NCI-H226 (cell line): ENCODE results near the gene ASB10.
A peak's percentile ranks its signal among the peaks of the same experiment; 100 is the strongest.

ENCODE experiments used
- DNase-seq: peaks from one replicate; pipeline ENCODE4 v3.0.0-alpha.2; 2015

ASB10 gene

DNA sequence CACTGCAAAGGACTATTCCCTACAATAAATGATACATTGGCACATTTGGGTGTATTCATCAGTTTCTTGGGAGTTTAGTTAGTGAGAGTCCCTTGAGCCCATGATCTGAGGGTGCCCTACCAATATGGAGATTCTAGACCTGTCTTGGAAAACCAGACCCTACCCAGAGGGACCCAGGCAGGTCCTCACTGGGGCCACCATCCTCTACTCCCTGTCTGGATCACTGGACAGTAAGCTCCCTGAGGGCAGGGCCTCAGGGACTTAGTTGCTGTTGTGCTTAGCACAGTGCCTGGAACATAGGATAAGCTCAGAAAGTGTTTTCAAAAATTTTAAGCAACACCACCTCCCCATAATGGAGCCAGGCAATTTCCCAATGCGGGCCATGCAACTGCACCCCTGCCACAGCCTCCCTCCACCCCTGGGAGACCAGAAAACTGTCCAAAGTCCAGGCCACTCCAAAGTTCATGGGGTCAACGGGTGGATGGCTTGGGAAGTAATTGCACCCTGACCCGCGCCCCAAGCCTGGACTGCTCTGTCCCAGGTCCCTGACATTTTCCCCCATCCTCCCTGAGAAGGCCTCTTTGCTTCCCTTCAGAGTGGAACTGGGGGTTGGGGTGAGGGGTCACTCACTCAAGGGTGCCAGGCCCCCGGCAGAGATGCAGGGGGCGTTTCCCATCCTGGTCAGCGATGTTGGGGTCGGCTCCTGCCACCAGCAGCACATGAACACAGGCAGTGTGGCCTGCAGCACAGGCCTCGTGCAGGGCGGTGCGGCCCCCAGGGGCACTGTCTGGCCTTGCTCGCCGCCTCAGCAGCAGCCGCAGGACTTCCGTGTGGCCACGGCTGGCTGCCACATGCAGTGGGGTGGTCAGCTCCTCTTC lies 1.0 kb downstream of the ASB10 start:
- DNase-seq: no peak

- no peak for DNase-seq
Measured at GRCh38 chr7:151181011-151181431, 6.0 kb downstream of the ASB10 start.

DNA sequence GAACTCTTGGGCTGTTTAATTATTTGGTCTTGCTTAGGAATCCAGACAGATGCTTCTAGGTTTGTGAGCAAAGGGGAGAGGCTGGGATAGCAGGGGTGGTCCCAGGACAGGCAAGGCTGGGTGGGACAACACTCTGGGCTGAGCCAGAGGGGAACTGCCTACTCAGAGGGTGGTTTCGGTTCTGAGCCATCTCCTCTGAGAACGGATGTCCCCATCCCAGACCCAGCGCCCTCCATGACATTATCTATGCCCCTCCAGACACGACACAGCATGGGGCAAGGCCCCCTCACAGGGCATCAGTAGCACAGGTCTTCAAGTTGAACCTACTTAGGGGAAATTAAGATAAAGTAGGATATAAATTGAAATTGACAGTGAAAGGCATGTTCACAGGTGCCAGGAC lies 7.1 kb downstream of the ASB10 start:
- no peak for DNase-seq

DNA sequence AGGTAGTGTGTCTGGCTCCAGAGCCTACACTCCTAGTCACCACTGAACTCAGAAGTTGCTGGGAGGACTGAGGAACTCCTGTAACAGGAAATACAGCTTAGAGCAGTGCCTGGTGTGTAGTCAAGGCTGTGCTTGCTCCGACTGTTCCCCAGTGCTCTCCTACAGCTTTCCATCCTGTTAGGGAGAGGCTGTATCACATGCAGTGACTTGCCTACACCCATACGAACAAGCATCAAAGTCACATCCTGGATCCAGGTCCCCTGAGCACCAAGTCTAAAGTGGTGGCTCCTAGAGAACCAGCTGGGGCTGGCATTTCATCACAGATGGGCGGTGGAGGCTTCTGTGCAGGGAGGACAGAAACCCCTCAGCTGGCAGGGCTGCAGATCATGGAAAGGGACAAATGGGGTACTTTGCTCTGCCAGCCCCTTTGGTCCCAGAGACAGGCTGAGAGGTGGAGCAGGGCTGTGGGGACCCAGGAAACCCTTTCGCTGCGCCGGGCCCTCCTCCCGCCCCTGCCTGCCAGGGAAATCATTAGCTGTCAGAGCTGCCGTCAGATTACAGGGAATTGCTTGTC lies 7.7 kb downstream of the ASB10 start:
- no peak for DNase-seq

DNA sequence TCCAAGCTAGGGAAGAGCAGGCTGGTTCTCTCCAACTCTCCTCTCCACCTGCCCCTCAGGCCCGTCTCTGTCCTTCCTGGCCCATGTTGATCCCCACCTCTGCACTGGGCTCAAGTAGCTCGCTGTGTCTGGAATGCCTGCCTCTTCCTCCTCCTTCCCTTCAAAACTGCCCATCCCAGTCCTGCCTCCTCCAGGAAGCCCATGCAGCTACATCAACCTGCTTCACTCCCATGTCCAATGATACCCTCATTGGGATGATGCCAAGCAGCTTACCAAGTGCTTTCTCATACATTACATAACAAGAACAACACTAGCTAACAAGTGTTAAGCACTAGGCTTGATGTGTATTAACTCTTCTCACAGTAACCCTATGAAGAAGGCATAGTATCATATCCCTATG lies 8.2 kb downstream of the ASB10 start:
- no peak for DNase-seq

DNA sequence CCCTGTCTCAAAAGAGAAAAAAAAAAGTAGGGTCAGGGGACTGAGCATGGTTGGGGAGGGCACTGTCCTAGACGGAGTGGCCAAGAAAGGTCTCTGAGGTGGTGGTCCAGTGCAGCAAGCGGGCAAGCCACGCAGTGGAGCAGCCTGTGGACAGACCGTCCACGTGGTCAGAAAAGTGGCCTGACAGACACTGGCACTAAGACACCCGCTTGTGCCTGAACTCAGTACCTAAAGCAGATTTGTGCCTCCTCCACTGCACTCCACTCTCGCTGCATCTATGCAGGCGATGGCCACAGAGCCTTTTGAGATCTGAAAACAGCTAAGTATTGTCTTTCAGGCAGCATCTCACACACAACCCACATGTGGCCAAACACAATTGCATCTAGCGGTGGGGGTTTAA lies 8.8 kb downstream of the ASB10 start:
- no peak for DNase-seq

DNA sequence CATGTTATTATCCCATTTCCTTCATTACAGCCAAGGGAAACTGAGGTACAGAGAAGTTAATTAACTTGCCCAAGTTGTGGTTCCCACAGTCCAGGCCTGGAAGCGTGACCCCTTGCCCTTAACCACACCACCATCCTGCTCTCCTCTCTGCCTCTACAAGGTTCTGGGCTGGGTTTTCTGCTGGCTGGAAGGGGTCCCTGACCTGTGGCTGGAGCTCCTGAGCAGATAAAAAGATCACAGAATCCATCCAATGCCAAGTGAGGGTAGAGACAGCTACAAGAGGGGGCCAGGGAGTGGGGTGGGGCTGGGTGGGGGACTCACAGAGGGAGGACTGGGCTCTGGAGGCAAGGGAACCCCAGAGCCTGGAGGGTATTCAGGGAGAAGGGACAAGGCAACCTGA lies 9.7 kb downstream of the ASB10 start:
- DNase-seq: no peak

GRCh38 chr7:151176401-151176800 lies 10.6 kb downstream of the ASB10 start:
- DNase-seq: no peak

DNA sequence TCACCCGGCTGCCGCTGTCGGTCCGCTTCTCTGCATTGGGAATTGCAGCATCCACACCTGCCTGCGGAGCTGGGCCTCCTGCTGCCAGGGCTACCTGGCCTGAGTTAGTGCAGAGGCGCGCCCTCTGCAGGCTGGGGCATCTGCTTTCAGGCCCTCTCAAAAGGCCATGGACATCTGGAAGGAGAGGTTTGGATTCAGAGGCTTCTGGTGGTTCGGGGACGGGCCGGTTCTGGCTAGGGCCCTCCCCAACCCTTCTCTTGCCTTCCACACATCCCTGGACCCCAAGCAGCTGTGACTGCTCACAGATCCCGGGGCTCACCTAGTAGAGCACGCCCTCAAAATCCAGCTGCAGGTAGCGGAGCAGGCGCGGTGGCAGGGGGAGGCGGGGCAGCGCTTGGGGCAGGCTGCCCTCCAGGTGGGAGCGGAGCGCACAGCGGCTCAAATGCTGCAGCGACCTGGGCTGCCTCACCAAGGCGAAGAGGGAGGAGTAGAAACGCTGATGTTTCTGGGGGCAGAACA lies 11.2 kb downstream of the ASB10 start:
- no peak for DNase-seq

- DNase-seq: no peak
Measured at GRCh38 chr7:151175047-151175792, 11.8 kb downstream of the ASB10 start.

GRCh38 chr7:151174246-151175046 lies 12.6 kb downstream of the ASB10 start:
- DNase-seq: no peak

DNA sequence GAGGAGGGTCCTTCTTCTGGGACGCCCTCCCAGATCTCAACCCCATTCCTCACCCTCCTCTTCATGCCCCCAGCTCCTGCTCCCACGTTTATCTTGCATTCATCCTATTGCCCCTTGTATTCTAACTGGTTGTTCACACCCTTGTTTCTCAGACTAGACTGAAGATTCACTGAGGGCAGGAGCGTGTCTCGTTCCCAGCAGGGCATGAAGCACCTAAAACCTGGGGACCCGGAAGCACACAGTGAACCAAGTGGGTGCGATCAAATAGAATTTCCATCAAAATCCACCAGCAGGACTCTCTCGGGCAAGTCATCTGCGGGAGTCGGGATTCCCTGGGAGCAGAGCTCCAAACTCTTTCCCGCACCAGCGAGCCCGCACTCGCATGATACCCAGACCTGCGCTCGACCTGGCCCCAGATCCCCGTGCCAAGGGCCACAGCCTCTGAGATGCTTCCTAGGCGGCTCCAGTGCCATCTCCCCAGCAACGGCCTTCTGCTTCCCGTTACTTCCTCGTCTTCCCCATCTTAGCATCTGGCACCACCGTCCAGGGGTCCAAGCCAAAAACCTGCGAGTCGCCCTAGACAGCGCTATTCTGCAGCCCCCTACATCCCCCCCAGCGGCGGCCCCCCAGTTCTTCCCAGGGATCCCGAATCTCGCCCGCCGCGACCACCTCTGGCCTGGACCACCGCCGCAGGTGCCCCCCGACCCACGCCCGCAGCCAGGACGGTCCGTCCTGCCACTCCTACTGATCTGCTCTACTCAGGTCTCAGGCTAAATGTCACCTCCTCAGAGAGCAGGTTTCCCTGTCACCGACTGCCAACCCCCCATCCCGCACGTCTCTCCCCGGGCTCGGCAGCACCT lies 13.4 kb downstream of the ASB10 start:
- DNase-seq: no peak

GRCh38 chr7:151172273-151173141 lies 14.5 kb downstream of the ASB10 start:
- peak; percentile 34 for DNase-seq

DNA sequence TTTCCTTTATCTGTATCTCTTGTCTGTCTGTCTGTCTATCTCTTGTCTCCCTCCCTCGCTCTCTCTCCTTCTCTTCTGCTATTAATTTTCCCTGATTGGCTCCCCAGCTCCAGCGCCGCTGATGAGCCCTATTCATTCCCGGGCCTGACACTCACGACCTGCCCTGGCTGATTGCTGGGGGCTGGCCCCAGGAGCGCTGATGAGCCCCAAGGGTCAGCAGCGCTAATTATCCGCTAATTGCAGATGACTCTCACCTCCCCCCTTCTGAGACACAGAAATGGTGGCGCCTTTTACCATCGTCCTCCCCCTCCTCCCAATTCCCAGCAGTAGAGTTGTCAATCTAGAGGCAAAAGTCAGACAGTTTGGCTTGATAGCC lies 18.3 kb downstream of the ASB10 start:
- no peak for DNase-seq

GRCh38 chr7:151168003-151168786 lies 18.9 kb downstream of the ASB10 start:
- DNase-seq: no peak

GRCh38 chr7:151167197-151167961 lies 19.7 kb downstream of the ASB10 start, which contains the start of gene GBX1:
GBX1 (minus strand) TSS chr7:151167694; CDS start chr7:151167548, 146 bp downstream.
- no peak for DNase-seq

- no peak for DNase-seq
Measured at GRCh38 chr7:151166629-151167196, 20.3 kb downstream of the ASB10 start.

DNA sequence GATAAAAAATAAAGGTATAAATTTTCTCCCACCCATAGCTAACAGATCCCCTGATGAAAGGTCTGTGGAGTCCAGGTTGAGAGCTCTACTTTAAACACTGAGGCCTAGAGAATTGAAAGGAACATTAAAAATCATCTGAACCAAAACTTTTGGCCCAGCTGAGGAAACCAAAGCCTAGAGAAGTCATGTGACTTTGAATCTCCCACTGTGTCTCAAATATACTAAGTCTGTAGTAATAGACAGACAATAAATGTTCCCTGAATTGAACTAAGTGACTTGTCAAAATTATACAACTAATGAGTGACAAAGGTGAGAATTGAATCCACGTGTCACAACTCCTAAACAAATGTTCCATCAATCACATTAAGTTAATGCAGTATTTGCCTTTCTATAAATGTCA lies 25.3 kb downstream of the ASB10 start:
- no peak for DNase-seq
